A549 treated with DMSO at 1 μM for 4 hours (cell line): ENCODE data around the gene RNASEH2C. TPM values are rescaled to one million over a fixed set of nuclear protein-coding genes. Genes with fewer than 3 reads are reported as not detected.

Experiments
- total RNA-seq: library from RNA; stranded (reverse); fragments of 200-300 nt; extraction: Qiagen RNA extraction; gene quantifications from 5 replicates; pipeline ENCODE4 v1.2.3, GENCODE V29; 2022; ENCODE audit warnings: low read depth

The RNASEH2C gene
- 23.8 to 48.1 TPM (median 44.1 TPM) in 5 replicates for total RNA-seq

GRCh38 chr11:65720211-65720934 lies at the start of gene RNASEH2C:
Gene RNASEH2C (minus strand): TSS chr11:65720798. CDS start chr11:65720758, 40 bp downstream.

GRCh38 chr11:65711785-65712632 lies 8.6 kb downstream of the RNASEH2C start, which contains the start of gene KAT5:
Gene KAT5 (plus strand): TSS chr11:65712252. CDS start chr11:65712268, 16 bp downstream.

Other genes with a start within 250 kb of the RNASEH2C start
- 47.2 to 76.6 TPM (median 61.1 TPM) in 5 replicates for gene MALAT1, start 221.8 kb downstream of the RNASEH2C start, total RNA-seq
- 47.1 to 63.4 TPM (median 58.1 TPM) in 5 replicates for gene SCYL1, start 195.7 kb downstream of the RNASEH2C start, total RNA-seq
- gene LTBP3, start 162.4 kb downstream of the RNASEH2C start, total RNA-seq: 92.6 to 142 TPM (median 111 TPM) in 5 replicates
- gene ZNRD2, start 150.3 kb downstream of the RNASEH2C start, total RNA-seq: 64.8 to 81.6 TPM (median 75.2 TPM) in 5 replicates
- gene FAM89B, start 148.3 kb downstream of the RNASEH2C start, total RNA-seq: 29.8 to 56.2 TPM (median 48.0 TPM) in 5 replicates
- gene EHBP1L1, start 144.7 kb downstream of the RNASEH2C start, total RNA-seq: 35.8 to 46.9 TPM (median 39.7 TPM) in 5 replicates
- gene KCNK7, start 125.0 kb downstream of the RNASEH2C start, total RNA-seq: 0.11 to 2.2 TPM (median 0.31 TPM) in 5 replicates
- 44.1 to 59.2 TPM (median 50.6 TPM) in 5 replicates for gene MAP3K11, start 106.6 kb downstream of the RNASEH2C start, total RNA-seq
- 29.3 to 41.5 TPM (median 36.7 TPM) in 5 replicates for gene PCNX3, start 105.0 kb downstream of the RNASEH2C start, total RNA-seq
- 9.7 to 22.5 TPM (median 18.8 TPM) in 5 replicates for gene SIPA1, start 82.7 kb downstream of the RNASEH2C start, total RNA-seq
- gene RELA, start 57.9 kb downstream of the RNASEH2C start, total RNA-seq: 74.4 to 83.8 TPM (median 81.1 TPM) in 5 replicates
- 44.8 to 54.2 TPM (median 47.0 TPM) in 5 replicates for gene KAT5, start 8.5 kb downstream of the RNASEH2C start, total RNA-seq
- 10.0 to 13.8 TPM (median 11.8 TPM) in 5 replicates for gene AP5B1, start 60.2 kb upstream of the RNASEH2C start, total RNA-seq
- 0.02 to 0.08 TPM (median 0.02 TPM) in 3 of 5 replicates, not detected in the others for gene OVOL1, start 66.3 kb upstream of the RNASEH2C start, total RNA-seq
- 0.06 to 0.14 TPM (median 0.11 TPM) in 4 of 5 replicates, not detected in the other for gene SNX32, start 113.2 kb upstream of the RNASEH2C start, total RNA-seq
- 2,114 to 2,300 TPM (median 2,193 TPM) in 5 replicates for gene CFL1, start 137.4 kb upstream of the RNASEH2C start, total RNA-seq
- 24.8 to 34.5 TPM (median 33.9 TPM) in 5 replicates for gene MUS81, start 139.6 kb upstream of the RNASEH2C start, total RNA-seq
- 0.67 to 2.1 TPM (median 1.4 TPM) in 5 replicates for gene EFEMP2, start 152.0 kb upstream of the RNASEH2C start, total RNA-seq
- 0.09 TPM in 1 of 5 replicates, not detected in the others for gene CTSW, start 159.0 kb upstream of the RNASEH2C start, total RNA-seq
- 74.2 to 92.5 TPM (median 85.4 TPM) in 5 replicates for gene FIBP, start 167.7 kb upstream of the RNASEH2C start, total RNA-seq
- gene CCDC85B, start 169.9 kb upstream of the RNASEH2C start, total RNA-seq: 21.7 to 51.3 TPM (median 42.0 TPM) in 5 replicates
- 176 to 296 TPM (median 205 TPM) in 5 replicates for gene FOSL1, start 179.6 kb upstream of the RNASEH2C start, total RNA-seq
- 58.3 to 75.5 TPM (median 60.6 TPM) in 5 replicates for gene C11orf68, start 198.3 kb upstream of the RNASEH2C start, total RNA-seq
- gene DRAP1, start 198.6 kb upstream of the RNASEH2C start, total RNA-seq: 204 to 286 TPM (median 228 TPM) in 5 replicates
- gene TSGA10IP, start 224.7 kb upstream of the RNASEH2C start, total RNA-seq: not detected in 5 replicates
- gene SART1, start 240.9 kb upstream of the RNASEH2C start, total RNA-seq: 43.7 to 71.8 TPM (median 59.1 TPM) in 5 replicates